Right lobe of liver (tissue), 4 donors: ENCODE measurements around the gene CCT5.

Experiments used
- POLR2A ChIP-seq: fragments of 450-650 bp; IDR thresholded peaks from one replicate; pipeline ENCODE4 v1.6.1; 2017; ENCODE audit warnings: antibody characterized with exemption, mild to moderate bottlenecking
- TF ChIP-seq, protein P1 (sequence below), 4 donors: fragments of 200-600 bp in 3 of 4; fragments of 450-650 bp in 1 of 4; IDR thresholded peaks; one replicate each; pipeline versions ENCODE4 v1.5.1 to v1.8.0; 2016 to 2022; ENCODE audit warnings: antibody characterized with exemption in 4 of 4, mild to moderate bottlenecking in 2 of 4
- donor health status: DM: no; HTN: no; CAD: no.
- donor health status: DM: no; HTN: no; CAD: no.
- donor health status: DM: no; HTN: yes; CAD: no.

DNA sequence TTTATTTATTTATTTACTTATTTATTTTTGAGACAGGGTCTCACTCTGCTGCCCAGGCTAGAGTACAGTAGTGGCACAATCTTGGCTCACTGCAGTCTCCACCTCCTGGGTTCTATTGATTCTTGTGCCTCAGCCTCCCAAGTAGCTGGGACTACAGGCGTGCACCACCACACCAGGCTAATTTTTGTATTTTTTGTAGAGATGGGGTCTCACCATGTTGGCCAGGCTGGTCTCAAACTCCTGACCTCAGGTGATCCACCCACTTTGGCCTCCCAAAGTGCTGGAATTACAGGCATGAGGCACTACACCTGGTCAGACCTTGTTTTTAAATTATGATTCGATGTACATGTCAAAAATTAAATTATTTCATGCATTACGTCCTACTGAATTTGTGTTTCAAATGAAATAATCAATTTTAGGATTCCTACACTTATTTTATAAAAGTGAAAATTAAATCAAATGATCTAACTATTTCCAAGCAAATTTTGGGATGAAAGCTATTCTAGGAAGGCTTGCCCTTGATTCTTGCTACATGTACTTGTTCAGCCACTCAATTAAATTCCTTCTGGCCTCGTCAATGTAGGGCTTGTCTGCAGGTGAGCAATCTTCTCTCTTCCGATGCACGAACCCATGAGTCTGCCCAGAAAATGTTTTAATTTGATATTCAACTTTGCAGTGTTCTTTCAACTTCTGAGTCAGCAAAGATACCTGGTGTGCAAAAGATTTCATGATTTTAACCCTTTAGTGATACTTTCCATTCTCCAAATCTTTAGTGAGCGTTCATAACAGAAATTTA, 30.0 kb downstream of the CCT5 start:
- TF ChIP-seq, protein P1, sequence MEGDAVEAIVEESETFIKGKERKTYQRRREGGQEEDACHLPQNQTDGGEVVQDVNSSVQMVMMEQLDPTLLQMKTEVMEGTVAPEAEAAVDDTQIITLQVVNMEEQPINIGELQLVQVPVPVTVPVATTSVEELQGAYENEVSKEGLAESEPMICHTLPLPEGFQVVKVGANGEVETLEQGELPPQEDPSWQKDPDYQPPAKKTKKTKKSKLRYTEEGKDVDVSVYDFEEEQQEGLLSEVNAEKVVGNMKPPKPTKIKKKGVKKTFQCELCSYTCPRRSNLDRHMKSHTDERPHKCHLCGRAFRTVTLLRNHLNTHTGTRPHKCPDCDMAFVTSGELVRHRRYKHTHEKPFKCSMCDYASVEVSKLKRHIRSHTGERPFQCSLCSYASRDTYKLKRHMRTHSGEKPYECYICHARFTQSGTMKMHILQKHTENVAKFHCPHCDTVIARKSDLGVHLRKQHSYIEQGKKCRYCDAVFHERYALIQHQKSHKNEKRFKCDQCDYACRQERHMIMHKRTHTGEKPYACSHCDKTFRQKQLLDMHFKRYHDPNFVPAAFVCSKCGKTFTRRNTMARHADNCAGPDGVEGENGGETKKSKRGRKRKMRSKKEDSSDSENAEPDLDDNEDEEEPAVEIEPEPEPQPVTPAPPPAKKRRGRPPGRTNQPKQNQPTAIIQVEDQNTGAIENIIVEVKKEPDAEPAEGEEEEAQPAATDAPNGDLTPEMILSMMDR (IDR thresholded peaks at IDR 0.05), result no peak
- TF ChIP-seq POLR2A, result no peak
